Panc1 (cell line): Measurements from ENCODE around the gene POMT2. TPM values are rescaled to one million over a fixed set of nuclear protein-coding genes. Genes with fewer than 3 reads are reported as not detected.
A peak's percentile ranks its signal among the peaks of the same experiment; 100 is the strongest.

Experiments used
- ATAC-seq: fragments of 200-7000 bp; cut with Tn5 transposase; 2 replicates; pipeline ENCODE4 v1.9.1; 2020; ENCODE audit warnings: mild to moderate bottlenecking, moderate library complexity
- BruUV-seq: library from RNA; stranded (reverse); fragments of 400-500 nt; replicated peaks from 2 replicates; lab custom pipeline; 2021; lab: Mats Ljungman, UMichigan
- CTCF ChIA-PET: fragments of 300-600 bp; sonication (Branson Sonifier 250); formaldehyde crosslinking; loops from one replicate; lab custom pipeline; 2022; ENCODE audit warnings: antibody characterized with exemption; lab: Charles Lee
- POLR2A ChIA-PET: fragments of 300-600 bp; sonication (Branson Sonifier 250); formaldehyde crosslinking; loops from one replicate; lab custom pipeline; 2022; ENCODE audit warnings: antibody characterized with exemption; lab: Charles Lee
- DNase-seq: peaks from one replicate; pipeline ENCODE4 v3.0.0-alpha.2; 2010; ENCODE audit warnings: low read depth, low spot score
- H3K27ac ChIP-seq: 2 replicates; pipeline ENCODE4 v1.5.1; 2011; ENCODE audit warnings: mild to moderate bottlenecking, low read length, inconsistent platforms
- H3K27me3 ChIP-seq: fragments of 200-500 bp; sonication (Bioruptor generic); 2 replicates; pipeline ENCODE4 v1.6.0; 2014; ENCODE audit warnings: low read length, inconsistent platforms; ENCODE audit not compliant: control insufficient read depth, insufficient read depth
- H3K36me3 ChIP-seq: fragments of 200-500 bp; sonication (Bioruptor generic); 2 replicates; pipeline ENCODE4 v1.5.1; 2014; ENCODE audit warnings: inconsistent platforms, mild to moderate bottlenecking, low read length, moderate library complexity; ENCODE audit not compliant: control insufficient read depth, insufficient read depth
- H3K4me1 ChIP-seq: 2 replicates; pipeline ENCODE4 v1.5.1; 2011; ENCODE audit warnings: inconsistent platforms, mild to moderate bottlenecking, low read length, moderate library complexity; ENCODE audit not compliant: control insufficient read depth, insufficient read depth
- H3K4me3 ChIP-seq, 2 experiments: 2 replicates each; pipeline ENCODE4 v1.5.1; 2011 to 2012; ENCODE audit warnings: low read depth in 2 of 2, low read length in 2 of 2, mild to moderate bottlenecking in 2 of 2, inconsistent platforms in 1 of 2, moderate library complexity in 1 of 2
- H3K9me3 ChIP-seq: fragments of 200-500 bp; sonication (Bioruptor generic); 2 replicates; pipeline ENCODE4 v1.5.1; 2014; ENCODE audit warnings: low read depth, mild to moderate bottlenecking, inconsistent platforms, low read length, moderate library complexity; ENCODE audit not compliant: control insufficient read depth, insufficient read depth
- POLR2AphosphoS5 ChIP-seq: IDR thresholded peaks from 2 replicates; pipeline ENCODE4 v1.6.1; 2012; ENCODE audit warnings: mild to moderate bottlenecking, low read depth, low read length, moderate library complexity
- SIN3A ChIP-seq: IDR thresholded peaks from 2 replicates; pipeline ENCODE4 v1.6.1; 2012; ENCODE audit warnings: low read depth, mild to moderate bottlenecking, low read length, moderate library complexity, borderline replicate concordance; ENCODE audit not compliant: insufficient read depth
- TCF7L2 ChIP-seq: IDR thresholded peaks from 2 replicates; pipeline ENCODE4 v1.6.1; 2011; ENCODE audit warnings: mild to moderate bottlenecking, low read depth, low read length, inconsistent platforms
- in situ Hi-C: cut with HindIII; loops from 2 replicates; pipeline ENCODE4 v1.10.0; 2016; ENCODE audit warnings: low sequenced_read_pairs, low pct_unique_long_range_greater_than_20kb
- intact Hi-C: fragments of 100-400 bp; cut with micrococcal nuclease; formaldehyde crosslinking; loops from one replicate; pipeline ENCODE4 v1.10.0; 2022; ENCODE audit not compliant: unreplicated experiment
- total RNA-seq: library from RNA; stranded (reverse); gene quantifications from one replicate; pipeline ENCODE4 v1.2.1, GENCODE V29; 2021; ENCODE audit not compliant: unreplicated experiment
- TF ChIP-seq, protein P1 (sequence below), 2 experiments: IDR thresholded peaks; 2 replicates each; pipeline ENCODE4 v1.6.1; 2011 to 2012; ENCODE audit warnings: low read depth in 2 of 2, control low read depth in 1 of 2, low read length in 1 of 2, mild to moderate bottlenecking in 1 of 2, moderate library complexity in 1 of 2; ENCODE audit not compliant: insufficient read depth in 1 of 2
- TF ChIP-seq, protein P2 (sequence below): fragments of 450-650 bp; IDR thresholded peaks from 2 replicates; pipeline ENCODE4 v1.5.1; 2017; ENCODE audit warnings: mild to moderate bottlenecking

Gene POMT2
- total RNA-seq, 1 experiment from 2014 or later = 43.5 TPM

DNA sequence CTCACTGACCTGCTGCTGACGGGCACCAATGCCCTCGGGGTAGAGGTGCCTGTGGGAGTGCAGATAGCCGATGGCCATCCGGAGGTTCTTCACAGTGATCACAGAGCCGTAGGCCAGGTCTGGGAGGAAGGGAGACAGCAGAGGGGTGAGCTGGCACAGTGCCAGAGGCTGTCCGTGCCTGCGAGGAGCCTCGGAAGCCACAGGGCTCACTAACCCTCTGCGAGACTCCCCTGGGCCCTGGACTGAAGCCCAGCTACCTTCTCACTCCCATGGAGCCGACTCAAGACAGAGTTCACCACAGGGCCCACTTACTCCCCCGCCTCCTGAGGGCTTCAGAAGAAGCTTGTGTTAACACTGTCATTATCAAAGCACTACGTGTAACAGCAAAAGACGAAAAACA is 24.5 kb downstream of the POMT2 start:
- no TSS peak for BruUV-seq
- no peak for DNase-seq
- in situ Hi-C loops (no loop called here), intact Hi-C loops (loop anchor here (5.0 kb wide), 1 partner anchor 144 kb away; no protein-coding TSS in a partner anchor)
- H3K4me3 ChIP-seq = no peak overlapping the region
- H3K4me1 ChIP-seq = no peaks in the 10 kb centered on the region
- ChIA-PET POLR2A (no interaction called here), CTCF (no interaction called here)
- TF ChIP-seq POLR2AphosphoS5 (no peak), SIN3A (no peak), TCF7L2 (no peak)
- TF ChIP-seq, protein P1, sequence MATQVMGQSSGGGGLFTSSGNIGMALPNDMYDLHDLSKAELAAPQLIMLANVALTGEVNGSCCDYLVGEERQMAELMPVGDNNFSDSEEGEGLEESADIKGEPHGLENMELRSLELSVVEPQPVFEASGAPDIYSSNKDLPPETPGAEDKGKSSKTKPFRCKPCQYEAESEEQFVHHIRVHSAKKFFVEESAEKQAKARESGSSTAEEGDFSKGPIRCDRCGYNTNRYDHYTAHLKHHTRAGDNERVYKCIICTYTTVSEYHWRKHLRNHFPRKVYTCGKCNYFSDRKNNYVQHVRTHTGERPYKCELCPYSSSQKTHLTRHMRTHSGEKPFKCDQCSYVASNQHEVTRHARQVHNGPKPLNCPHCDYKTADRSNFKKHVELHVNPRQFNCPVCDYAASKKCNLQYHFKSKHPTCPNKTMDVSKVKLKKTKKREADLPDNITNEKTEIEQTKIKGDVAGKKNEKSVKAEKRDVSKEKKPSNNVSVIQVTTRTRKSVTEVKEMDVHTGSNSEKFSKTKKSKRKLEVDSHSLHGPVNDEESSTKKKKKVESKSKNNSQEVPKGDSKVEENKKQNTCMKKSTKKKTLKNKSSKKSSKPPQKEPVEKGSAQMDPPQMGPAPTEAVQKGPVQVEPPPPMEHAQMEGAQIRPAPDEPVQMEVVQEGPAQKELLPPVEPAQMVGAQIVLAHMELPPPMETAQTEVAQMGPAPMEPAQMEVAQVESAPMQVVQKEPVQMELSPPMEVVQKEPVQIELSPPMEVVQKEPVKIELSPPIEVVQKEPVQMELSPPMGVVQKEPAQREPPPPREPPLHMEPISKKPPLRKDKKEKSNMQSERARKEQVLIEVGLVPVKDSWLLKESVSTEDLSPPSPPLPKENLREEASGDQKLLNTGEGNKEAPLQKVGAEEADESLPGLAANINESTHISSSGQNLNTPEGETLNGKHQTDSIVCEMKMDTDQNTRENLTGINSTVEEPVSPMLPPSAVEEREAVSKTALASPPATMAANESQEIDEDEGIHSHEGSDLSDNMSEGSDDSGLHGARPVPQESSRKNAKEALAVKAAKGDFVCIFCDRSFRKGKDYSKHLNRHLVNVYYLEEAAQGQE (IDR thresholded peaks at IDR 0.05; ENCODE audit: insufficient read depth in 1 of 2, low read depth in 2 of 2, low read length in 1 of 2) = no peak
- TF ChIP-seq, protein P2, sequence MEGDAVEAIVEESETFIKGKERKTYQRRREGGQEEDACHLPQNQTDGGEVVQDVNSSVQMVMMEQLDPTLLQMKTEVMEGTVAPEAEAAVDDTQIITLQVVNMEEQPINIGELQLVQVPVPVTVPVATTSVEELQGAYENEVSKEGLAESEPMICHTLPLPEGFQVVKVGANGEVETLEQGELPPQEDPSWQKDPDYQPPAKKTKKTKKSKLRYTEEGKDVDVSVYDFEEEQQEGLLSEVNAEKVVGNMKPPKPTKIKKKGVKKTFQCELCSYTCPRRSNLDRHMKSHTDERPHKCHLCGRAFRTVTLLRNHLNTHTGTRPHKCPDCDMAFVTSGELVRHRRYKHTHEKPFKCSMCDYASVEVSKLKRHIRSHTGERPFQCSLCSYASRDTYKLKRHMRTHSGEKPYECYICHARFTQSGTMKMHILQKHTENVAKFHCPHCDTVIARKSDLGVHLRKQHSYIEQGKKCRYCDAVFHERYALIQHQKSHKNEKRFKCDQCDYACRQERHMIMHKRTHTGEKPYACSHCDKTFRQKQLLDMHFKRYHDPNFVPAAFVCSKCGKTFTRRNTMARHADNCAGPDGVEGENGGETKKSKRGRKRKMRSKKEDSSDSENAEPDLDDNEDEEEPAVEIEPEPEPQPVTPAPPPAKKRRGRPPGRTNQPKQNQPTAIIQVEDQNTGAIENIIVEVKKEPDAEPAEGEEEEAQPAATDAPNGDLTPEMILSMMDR = no peak
- no peaks in the 10 kb centered on the region; the same call in 1 of the 2 replicates for H3K36me3 ChIP-seq
- H3K27me3 ChIP-seq = no peaks in the 10 kb centered on the region
- no peaks in the 10 kb centered on the region for H3K9me3 ChIP-seq
- no peak overlapping the region for H3K27ac ChIP-seq
- ATAC-seq = no peak

GRCh38 chr14:77290705-77291104 is 30.0 kb downstream of the POMT2 start:
- ATAC-seq (0 out of 2 replicates have a peak, but pooled peaks have one; percentile 62), DNase-seq (no peak)
- no peak overlapping the region for H3K4me3 ChIP-seq
- CTCF ChIA-PET = no interaction called here
- no peaks in the 10 kb centered on the region for H3K9me3 ChIP-seq
- no peak overlapping the region for H3K27ac ChIP-seq
- TF ChIP-seq, protein P2 = no peak
- no peak for TF ChIP-seq SIN3A
- TF ChIP-seq TCF7L2 = no peak
- no peak for TF ChIP-seq POLR2AphosphoS5
- TF ChIP-seq, protein P1 (IDR thresholded peaks at IDR 0.05; ENCODE audit: insufficient read depth in 1 of 2, low read depth in 2 of 2, low read length in 1 of 2) = no peak
- no peaks in the 10 kb centered on the region for H3K27me3 ChIP-seq
- peaks cover 4% of the 10 kb centered on the region; the same call in 1 of the 2 replicates for H3K36me3 ChIP-seq
- no peaks in the 10 kb centered on the region for H3K4me1 ChIP-seq
- BruUV-seq = no TSS peak
- POLR2A ChIA-PET = no interaction called here
- intact Hi-C loops = no loop called here
- in situ Hi-C loops = no loop called here
